Fibroblast of pulmonary artery (primary cell): Measurements from ENCODE around the gene CFAP92.

ENCODE experiments used
- DNase-seq: peaks from one replicate; pipeline ENCODE4 v3.0.0-alpha.2; 2010; ENCODE audit warnings: low read depth
- H3K4me3 ChIP-seq: replicated peaks from 2 replicates; pipeline ENCODE4 v1.5.1; 2011; ENCODE audit warnings: low read depth, mild to moderate bottlenecking, control low read depth, low read length, moderate library complexity
- TF ChIP-seq, protein P1 (sequence below): IDR thresholded peaks from 2 replicates; pipeline ENCODE4 v1.5.1; 2011; ENCODE audit warnings: mild to moderate bottlenecking, control low read depth, low read length, inconsistent platforms; ENCODE audit errors: missing control alignments

Gene CFAP92

DNA sequence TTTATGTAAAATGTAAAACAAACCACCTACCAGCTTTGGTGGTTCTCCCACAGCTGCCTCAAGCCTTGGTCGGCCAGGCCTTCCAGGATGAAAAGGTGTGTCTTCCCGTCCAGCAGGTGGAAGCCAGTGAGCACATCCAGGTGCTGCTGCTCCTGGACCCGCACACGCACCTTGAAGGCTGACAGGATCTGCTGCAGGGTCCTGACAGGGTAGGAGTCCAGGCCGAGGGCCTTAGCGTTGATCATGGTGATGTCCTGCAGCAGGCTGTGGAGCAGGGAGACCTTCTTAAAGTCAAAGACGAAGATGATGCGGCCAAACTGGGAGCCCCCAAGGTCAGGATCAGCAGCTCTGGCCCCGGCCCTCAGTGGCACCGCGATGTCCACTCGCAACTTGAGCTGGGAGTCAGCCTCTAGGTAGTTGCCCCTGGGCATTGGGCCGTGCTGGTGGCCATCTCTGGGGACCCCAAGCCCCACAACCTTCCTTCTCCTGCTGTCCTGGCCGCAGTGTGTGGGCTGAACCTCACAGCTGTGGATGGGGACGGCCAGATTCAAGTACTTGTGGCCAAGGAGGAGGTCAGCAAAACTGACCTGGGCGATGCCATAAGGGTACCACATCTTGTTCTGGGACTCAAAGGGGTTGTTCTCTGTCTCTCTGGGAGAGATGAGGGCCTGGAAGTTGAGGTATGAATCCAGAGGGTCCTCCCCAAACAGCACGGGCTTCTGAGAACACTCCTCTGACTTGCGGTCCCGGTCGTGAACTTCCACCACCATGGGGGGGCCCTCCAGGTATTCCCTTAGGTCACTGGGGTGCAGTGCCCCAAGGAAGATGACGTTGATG is 48.6 kb downstream of the CFAP92 start:
- DNase-seq = no peak
- TF ChIP-seq, protein P1, sequence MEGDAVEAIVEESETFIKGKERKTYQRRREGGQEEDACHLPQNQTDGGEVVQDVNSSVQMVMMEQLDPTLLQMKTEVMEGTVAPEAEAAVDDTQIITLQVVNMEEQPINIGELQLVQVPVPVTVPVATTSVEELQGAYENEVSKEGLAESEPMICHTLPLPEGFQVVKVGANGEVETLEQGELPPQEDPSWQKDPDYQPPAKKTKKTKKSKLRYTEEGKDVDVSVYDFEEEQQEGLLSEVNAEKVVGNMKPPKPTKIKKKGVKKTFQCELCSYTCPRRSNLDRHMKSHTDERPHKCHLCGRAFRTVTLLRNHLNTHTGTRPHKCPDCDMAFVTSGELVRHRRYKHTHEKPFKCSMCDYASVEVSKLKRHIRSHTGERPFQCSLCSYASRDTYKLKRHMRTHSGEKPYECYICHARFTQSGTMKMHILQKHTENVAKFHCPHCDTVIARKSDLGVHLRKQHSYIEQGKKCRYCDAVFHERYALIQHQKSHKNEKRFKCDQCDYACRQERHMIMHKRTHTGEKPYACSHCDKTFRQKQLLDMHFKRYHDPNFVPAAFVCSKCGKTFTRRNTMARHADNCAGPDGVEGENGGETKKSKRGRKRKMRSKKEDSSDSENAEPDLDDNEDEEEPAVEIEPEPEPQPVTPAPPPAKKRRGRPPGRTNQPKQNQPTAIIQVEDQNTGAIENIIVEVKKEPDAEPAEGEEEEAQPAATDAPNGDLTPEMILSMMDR = no peak
- H3K4me3 ChIP-seq = no peak overlapping the region

DNA sequence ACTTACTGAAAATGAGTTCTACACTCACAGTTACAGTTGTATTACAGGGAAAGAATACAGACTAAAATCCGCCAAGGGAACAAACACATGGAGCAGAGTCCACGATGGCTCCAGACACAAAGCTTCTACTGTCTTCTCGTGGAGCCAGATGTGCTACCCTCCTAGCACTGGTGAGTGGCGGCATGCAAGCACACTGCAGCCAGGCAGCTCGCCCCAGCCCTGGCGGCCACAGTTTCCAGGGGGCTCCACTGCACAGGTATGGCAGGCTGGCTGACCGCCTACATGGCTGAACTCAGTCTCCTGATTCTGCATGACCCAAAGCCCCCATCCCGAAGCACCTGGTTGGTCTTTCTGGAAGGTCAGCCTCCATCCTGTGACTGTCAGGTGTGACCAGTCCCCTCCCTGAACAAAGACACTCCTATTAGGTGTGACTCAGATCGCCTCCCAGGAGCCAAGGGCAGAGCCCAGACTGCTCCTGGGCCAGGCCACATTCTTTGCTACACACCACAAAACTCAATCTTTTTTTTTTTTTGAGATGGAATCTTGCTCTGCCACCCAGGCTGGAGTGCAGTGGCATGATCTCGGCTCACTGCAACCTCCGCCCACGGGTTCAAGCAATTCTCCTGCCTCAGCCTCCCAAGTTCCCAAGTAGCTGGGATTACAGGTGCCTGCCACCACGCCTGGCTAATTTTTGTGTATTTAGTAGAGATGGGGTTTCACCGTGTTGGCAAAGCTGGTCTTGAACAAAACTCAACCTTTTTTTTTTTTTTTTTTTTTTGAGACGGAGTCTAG is 51.5 kb downstream of the CFAP92 start:
- TF ChIP-seq, protein P1 = no peak
- no peak overlapping the region for H3K4me3 ChIP-seq
- no peak for DNase-seq

DNA sequence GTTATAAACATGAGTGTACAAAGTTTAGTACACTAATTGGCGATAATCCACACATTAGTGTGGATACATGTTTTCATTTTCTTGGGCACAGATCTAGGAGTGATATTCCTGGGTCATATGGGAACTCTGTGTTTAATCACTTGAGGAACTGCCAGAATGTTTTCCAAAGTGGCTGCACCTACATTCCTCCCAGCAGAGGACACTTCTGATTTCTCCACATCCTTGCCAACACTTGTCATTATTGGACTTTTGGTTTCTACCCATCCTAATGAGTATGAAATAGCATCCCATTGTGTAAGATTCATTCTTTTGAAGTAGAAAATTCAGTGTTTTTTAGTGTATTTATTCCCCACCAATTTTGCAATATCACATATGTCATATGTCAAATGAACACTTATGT is 53.6 kb downstream of the CFAP92 start:
- TF ChIP-seq, protein P1 = no peak
- no peak overlapping the region for H3K4me3 ChIP-seq
- DNase-seq = no peak

DNA sequence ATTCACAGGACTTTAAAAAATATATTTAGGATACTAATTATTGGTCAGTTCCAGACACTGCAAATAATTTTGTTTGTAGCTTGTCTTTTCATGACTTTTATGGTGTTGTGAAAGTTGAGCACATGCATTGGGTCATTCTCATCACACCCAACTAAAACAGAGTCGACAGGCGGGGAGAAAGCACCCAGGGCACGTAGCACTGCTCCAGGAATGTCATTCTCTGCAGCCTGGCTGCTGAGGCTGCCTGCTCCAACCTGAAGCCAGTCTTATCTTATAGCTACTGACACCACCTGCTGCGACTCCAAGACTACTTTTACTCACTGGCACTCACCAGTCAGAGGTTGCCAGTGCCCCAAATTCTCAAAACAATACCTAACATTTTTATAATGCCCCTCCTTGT is 57.5 kb downstream of the CFAP92 start:
- no peak for DNase-seq
- H3K4me3 ChIP-seq = no peak overlapping the region
- TF ChIP-seq, protein P1 = no peak

DNA sequence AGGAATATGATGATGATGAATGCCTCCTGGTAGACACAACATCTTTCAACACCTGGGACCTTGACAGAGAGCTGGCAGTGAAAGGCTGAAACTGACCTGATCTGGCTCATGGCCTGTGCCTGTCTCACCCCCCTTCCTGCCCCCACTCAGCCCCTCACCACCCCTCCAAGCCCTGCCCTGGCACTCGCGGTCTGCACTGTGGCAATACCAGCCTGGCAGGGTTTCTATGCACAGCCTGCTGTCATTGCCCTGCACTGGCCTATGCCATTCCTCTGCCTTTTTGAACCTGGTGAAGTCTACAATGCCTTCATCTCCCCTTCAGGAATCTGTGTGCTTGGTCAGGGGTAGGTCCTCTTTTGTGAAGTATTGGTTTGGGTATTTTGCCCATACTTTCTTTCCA is 58.0 kb downstream of the CFAP92 start:
- TF ChIP-seq, protein P1 = no peak
- no peak overlapping the region for H3K4me3 ChIP-seq

DNA sequence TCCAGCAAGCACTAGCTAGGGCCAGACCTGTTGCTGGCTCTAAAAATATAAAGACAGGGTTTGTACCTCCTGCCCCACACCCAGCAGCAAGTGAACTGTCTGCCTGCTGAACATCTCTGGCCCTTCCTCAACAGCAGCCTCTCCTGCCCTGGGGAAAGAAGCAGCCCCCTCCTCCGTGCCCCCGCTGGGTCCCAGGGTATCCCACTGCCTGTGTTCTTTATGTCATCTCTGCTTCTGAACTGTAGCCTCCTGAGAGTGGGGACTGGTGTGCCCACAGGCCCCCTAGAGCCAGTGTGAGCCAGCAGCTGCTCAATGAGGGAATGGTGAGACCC is 60.0 kb downstream of the CFAP92 start:
- TF ChIP-seq, protein P1 = no peak
- DNase-seq = no peak
- no peak overlapping the region for H3K4me3 ChIP-seq

More for the DNA sequence above, 58.0 kb downstream of the CFAP92 start:
- no peak for DNase-seq
